Activated effector memory CD4-positive, alpha-beta T cell treated with anti-CD3 and anti-CD28 coated beads, Interleukin-2, amount 50 U/mL, for 16 hours (primary cell): ENCODE results near the gene CLEC10A.
"Not testable (repeated sequence)": the region's sequence is repeated elsewhere in the genome, so short reads cannot be mapped to it uniquely, and the experiment has no call there.

Experiments used
- DNase-seq: peaks from one replicate; pipeline ENCODE4 v3.0.0-alpha.2; 2020

CLEC10A gene

DNA sequence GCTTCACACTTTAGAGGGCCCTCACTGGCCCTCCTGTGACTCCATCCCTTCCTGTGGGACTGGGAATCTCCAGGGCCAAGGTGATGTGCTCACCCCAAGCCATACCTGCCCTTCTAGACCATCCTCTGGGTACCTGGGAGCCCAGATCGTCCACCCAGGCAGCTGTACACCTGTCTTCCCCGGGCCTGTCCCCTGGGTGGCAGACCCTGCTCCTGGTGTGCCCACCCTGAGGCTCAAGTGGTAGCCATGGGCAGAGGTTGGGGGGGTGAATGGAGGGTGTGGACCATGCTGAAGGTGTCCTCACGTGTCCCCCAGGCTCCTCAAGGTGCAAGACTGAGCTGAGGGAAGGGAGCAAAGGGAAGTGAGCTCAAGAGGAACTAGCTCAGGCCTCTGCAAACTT is 9.3 kb downstream of the CLEC10A start:
- peak; percentile 54 for DNase-seq

- no peak for DNase-seq
Measured at GRCh38 chr17:7068268-7068667, 11.8 kb downstream of the CLEC10A start.

DNA sequence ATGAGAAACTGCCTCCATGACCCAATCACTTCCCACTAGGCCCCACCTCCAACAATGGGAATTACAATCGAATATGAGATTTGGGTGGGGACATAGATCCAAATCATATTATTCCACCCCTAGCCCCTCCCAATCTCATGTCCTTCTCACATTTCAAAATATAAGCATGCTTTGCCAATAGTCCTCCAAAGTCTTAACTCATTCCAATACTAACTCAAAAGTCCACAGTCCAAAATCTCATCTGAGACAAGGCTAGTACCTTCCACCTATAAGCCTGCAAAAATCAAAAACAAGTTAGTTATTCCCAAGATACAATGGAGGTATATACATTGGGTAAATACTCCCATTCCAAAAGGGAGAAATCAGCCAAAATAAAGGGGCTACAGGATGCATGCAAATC is 12.9 kb downstream of the CLEC10A start:
- no peak for DNase-seq

DNA sequence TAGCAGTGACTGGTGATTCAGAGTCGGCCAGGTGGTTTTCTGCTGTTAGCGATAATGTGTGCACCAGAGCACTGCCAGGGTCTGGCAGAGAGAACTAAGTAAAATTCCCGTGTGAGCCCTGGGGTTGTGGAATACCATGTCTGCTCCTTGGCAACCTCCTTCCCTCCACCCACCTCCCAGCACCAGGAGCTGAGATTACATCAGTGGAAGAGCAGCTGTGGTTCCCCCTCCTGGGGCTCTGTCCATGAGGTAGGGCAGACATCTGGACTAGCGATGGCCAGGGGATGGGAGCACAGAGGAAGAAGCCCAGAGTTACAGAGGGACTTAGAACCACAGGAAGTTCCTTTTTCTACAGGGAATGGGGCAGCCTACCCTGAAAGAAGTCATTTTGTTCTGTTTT is 15.8 kb downstream of the CLEC10A start:
- DNase-seq: no peak

DNA sequence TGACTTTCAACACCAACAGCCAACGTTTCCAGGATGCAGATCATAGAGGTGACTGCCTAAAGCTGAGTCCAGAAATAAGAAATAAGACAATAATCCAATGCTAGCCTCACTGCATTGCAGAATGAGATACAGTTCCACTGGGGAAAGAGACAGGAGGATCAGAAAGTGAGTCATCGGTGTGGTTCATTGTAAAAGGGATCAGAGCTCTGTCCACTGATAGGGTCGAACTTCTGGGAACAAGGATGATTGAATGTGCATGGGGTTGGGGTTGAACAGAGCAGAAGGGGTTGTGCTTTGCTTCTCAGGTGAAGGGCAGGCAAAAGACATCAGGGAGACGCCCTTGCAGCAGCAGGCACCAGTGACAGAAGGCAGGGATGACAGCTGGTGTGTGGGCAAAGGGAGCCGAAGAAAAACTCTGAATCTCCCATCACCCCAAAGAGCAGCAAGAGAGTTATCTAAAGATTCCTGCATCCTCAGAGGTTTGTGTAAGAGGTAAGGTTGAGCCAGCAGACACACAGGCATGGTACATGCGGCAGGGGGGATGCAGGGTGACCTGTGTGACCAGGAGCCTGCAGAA is 16.4 kb downstream of the CLEC10A start:
- DNase-seq: no peak

- peak; percentile 73 for DNase-seq
Measured at GRCh38 chr17:7060165-7060891, 19.7 kb downstream of the CLEC10A start.

- DNase-seq: no peak
Measured at GRCh38 chr17:7058831-7059447, 21.1 kb downstream of the CLEC10A start.

- DNase-seq: no peak
Measured at GRCh38 chr17:7056386-7056785, 23.7 kb downstream of the CLEC10A start.

- not testable (repeated sequence) for DNase-seq
Measured at GRCh38 chr17:7050583-7050982, 29.5 kb downstream of the CLEC10A start.

DNA sequence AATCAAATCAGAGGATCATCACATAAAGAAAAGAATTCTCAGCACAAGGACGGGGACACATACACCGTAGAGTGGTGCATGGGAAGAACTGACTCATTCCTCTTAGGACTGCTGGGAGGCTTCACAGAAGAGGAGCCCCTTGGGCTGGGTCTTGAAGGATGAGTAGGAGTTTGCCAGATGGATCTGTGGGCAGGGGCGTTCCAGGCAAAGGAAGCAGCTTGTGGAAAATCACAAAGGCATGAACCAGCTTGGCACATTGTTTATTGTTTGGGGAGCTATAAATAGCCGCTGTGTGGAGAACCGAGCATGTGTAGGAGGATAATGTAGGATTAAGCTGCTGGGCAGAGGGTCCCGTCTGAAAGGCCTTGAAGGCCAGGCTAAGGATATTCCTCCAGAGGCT is 31.1 kb downstream of the CLEC10A start:
- no peak for DNase-seq

DNA sequence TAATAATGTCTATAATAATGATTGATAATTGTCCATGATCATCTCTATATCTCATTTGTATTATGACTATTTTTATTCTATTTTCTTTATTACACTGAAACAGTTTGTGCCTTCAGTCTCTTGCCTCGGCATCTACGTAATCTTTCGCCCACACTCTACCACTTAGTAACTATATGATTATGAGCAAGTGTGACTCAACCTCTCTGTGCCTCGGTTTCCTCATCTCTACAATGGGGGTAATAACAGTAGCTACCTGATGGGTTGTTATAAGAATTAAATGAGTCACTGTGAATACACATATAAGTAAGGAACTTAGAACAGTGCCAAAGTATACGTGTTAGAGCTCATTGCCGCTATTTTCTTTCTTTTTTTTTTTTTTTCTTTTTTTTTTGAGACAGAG is 32.5 kb downstream of the CLEC10A start:
- peak; percentile 72 for DNase-seq

GRCh38 chr17:7046725-7047397 is 33.2 kb downstream of the CLEC10A start:
- peak; percentile 90 for DNase-seq

GRCh38 chr17:7046127-7046724 is 33.8 kb downstream of the CLEC10A start:
- DNase-seq: peak; percentile 82

- DNase-seq: peak; percentile 66
Measured at GRCh38 chr17:7045492-7046126, 34.4 kb downstream of the CLEC10A start.

- DNase-seq: peak; percentile 76
Measured at GRCh38 chr17:7043497-7044198, 36.4 kb downstream of the CLEC10A start, which contains the start of gene SLC16A11. Gene SLC16A11, minus strand, starts transcription at chr17:7044092. Its CDS starts 579 bp downstream, at chr17:7043513.

DNA sequence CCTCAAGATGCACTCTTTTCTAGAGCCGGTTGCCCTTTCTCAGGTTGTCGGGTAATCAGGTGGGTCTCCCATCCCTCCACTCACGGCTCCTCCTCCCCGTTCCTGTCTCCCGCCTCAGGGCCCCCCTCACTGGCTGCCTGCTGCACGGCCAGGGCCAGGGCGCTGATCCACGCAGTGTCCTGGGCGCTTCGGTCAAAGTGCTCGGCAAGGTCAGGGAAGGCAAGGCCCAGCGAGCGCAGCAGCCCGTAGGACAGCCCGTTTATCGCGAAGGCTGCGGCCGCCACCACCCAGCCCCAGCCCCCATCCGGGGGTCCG is 36.9 kb downstream of the CLEC10A start:
- no peak for DNase-seq

- peak; percentile 75 for DNase-seq
Measured at GRCh38 chr17:7042501-7043181, 37.4 kb downstream of the CLEC10A start.

- peak; percentile 73 for DNase-seq
Measured at GRCh38 chr17:7041607-7042500, 38.2 kb downstream of the CLEC10A start.

GRCh38 chr17:7039832-7040231 is 40.2 kb downstream of the CLEC10A start:
- DNase-seq: no peak
